Psoas muscle (tissue), 8 donors: ENCODE results near the gene DMWD. TPM values are rescaled to one million over a fixed set of nuclear protein-coding genes. Genes with fewer than 3 reads are reported as not detected.

Experiments used
- ATAC-seq, 4 donors: fragments of 200-7000 bp; cut with Tn5 transposase; one replicate each; pipeline ENCODE4 v1.9.1; 2020; ENCODE audit warnings: moderate library complexity in 3 of 4, mild to moderate bottlenecking in 2 of 4
- DNase-seq, 2 donors: peaks; one replicate each; pipeline ENCODE4 v3.0.0-alpha.2; 2020
- H3K27ac ChIP-seq: fragments of 200-600 bp; one replicate; pipeline ENCODE4 v1.8.0; 2022
- H3K27me3 ChIP-seq, 3 donors: fragments of 200-600 bp in 1 of 3; one replicate each; pipeline versions ENCODE4 v1.6.1 to v1.8.0; 2013 to 2022; ENCODE audit warnings: low read length in 2 of 3, mild to moderate bottlenecking in 2 of 3, moderate library complexity in 1 of 3; ENCODE audit not compliant: insufficient read depth in 3 of 3
- H3K36me3 ChIP-seq, 2 donors: fragments of 200-600 bp in 1 of 2; one replicate each; pipeline versions ENCODE4 v1.6.1 to v1.8.0; 2013 to 2022; ENCODE audit warnings: low read depth in 1 of 2, mild to moderate bottlenecking in 1 of 2, moderate library complexity in 1 of 2; ENCODE audit not compliant: insufficient read depth in 1 of 2
- H3K4me1 ChIP-seq: fragments of 200-600 bp; one replicate; pipeline ENCODE4 v1.8.0; 2022
- H3K4me3 ChIP-seq: fragments of 200-600 bp; one replicate; pipeline ENCODE4 v1.8.0; 2022; ENCODE audit warnings: mild to moderate bottlenecking
- H3K9me3 ChIP-seq: fragments of 200-600 bp; one replicate; pipeline ENCODE4 v1.8.0; 2022
- CTCF ChIP-seq: fragments of 200-600 bp; IDR thresholded peaks from one replicate; pipeline ENCODE4 v1.8.0; 2022; ENCODE audit warnings: antibody characterized with exemption
- whole genome bisulfite sequencing, 3 donors: extraction: QIAGEN DNeasy Blood & Tissue Kit; methylation state at CpG; one replicate each; pipeline versions ENCODE4 v1.1.6 to v1.1.7; 2013; 5-methylcytosine and 5-hydroxymethylcytosine counted together
- intact Hi-C, 2 donors: fragments of 100-400 bp; cut with DNase I; formaldehyde crosslinking; loops; one replicate each; pipeline versions ENCODE4 v1.11.0 to v1.14.2; 2022
- polyA plus RNA-seq, 3 donors: library from polyadenylated mRNA; stranded (reverse); fragments of 200-250 nt; gene quantifications; one replicate each; pipeline ENCODE4 v1.2.3, GENCODE V29; 2013
- total RNA-seq, 4 donors: library from RNA; stranded (reverse); fragmentation: NEBNext Ultra II Directional in 2 of 4; extraction: Animal tissue kit (Norgen Biotek cat#: 25700) in 2 of 4; gene quantifications; one replicate each; pipeline versions ENCODE4 v1.2.1 to v1.2.4, GENCODE V29; 2021 to 2023
- donor health status: healthy with polysubstance abuse.
- donor health status: DM: no; HTN: no; CAD: no; lungs with moderate emphysema.
- donor health status: Bipolar disorder and iron deficiency.
- donor health status: healthy.
- donor health status: DM: yes; HTN: yes; CAD: no.
- donor health status: DM: no; HTN: no; CAD: no.
- donor health status: DM: no; HTN: no; CAD: no.
- donor health status: DM: yes; HTN: yes; CAD: no.

The DMWD gene
- total and polyA plus RNA-seq, 7 donors, result 38.4 to 104 (median 54.3) TPM

GRCh38 chr19:45772130-45772840 is 20.4 kb downstream of the DMWD start:
- no peak for TF ChIP-seq CTCF
- H3K36me3 ChIP-seq, result peaks cover 0 to 51% of the 10 kb centered on the region in 2 donors
- H3K4me3 ChIP-seq, result no peak overlapping the region
- 76 to 85% (median 76%) methylated on average over 14 of the region's 14 CpGs for WGBS, 3 donors
- no peak for DNase-seq
- no peaks in the 10 kb centered on the region for H3K27me3 ChIP-seq
- H3K27ac ChIP-seq, result peak overlapping the region; percentile 95
- no peak for ATAC-seq
- H3K9me3 ChIP-seq, result no peaks in the 10 kb centered on the region
- intact Hi-C loops, result no loop called here
- H3K4me1 ChIP-seq, result peaks cover 9% of the 10 kb centered on the region

GRCh38 chr19:45771311-45771933 is 21.2 kb downstream of the DMWD start:
- DNase-seq, result no peak
- peak overlapping the region; percentile 87 for H3K4me3 ChIP-seq

DNA sequence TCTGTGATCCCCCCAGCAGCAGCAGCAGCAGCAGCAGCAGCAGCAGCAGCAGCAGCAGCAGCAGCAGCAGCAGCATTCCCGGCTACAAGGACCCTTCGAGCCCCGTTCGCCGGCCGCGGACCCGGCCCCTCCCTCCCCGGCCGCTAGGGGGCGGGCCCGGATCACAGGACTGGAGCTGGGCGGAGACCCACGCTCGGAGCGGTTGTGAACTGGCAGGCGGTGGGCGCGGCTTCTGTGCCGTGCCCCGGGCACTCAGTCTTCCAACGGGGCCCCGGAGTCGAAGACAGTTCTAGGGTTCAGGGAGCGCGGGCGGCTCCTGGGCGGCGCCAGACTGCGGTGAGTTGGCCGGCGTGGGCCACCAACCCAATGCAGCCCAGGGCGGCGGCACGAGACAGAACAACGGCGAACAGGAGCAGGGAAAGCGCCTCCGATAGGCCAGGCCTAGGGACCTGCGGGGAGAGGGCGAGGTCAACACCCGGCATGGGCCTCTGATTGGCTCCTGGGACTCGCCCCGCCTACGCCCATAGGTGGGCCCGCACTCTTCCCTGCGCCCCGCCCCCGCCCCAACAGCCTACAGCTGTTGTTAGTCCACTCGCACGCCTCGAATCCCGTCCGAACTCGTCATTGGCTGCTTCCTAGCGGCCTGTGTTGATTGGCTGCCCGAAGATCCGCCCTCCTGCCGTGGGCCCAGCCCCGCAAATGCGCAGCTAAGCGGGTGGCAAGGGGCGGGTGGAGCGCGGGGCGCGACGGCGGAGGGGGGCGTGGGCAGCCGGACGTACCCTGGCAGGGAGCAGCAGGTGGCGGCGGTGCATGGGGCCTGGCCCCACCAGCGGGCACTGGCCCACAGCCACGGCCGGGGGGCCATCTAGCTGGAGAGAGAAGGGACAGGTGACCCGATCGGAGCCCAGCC is 22.2 kb downstream of the DMWD start:
- Histone ChIP-seq H3K27ac (peak overlapping the region; percentile 95), H3K4me3 (peak overlapping the region; percentile 87), H3K4me1 (peaks cover 26% of the 10 kb centered on the region), H3K36me3 (peaks cover 0 to 44% of the 10 kb centered on the region in 2 donors), H3K27me3 (no peaks in the 10 kb centered on the region), H3K9me3 (no peaks in the 10 kb centered on the region)
- WGBS, 3 donors, result 0 to 3% (median 1%) methylated on average over 66 to 79 of the region's 79 CpGs
- peak; percentile 96 for TF ChIP-seq CTCF
- ATAC-seq (peak; percentile 75 to 80 (median 78)), DNase-seq (peak; percentile 98)
- intact Hi-C loops, result loop anchor here (1.0 to 2.0 kb wide), 2 partner anchors 28 to 29 kb away; no protein-coding TSS in a partner anchor

More at GRCh38 chr19:45771311-45771933, 21.2 kb downstream of the DMWD start:
- no peak for ATAC-seq
- Histone ChIP-seq H3K36me3 (peaks cover 0 to 42% of the 10 kb centered on the region in 2 donors), H3K4me1 (peaks cover 16% of the 10 kb centered on the region), H3K27me3 (no peaks in the 10 kb centered on the region), H3K27ac (peak overlapping the region; percentile 95), H3K9me3 (no peaks in the 10 kb centered on the region)
- 75 to 84% (median 83%) methylated on average over 38 to 46 of the region's 46 CpGs for WGBS, 3 donors
- intact Hi-C loops, result loop anchor here in 1 of 2 donors (2.0 kb wide), 1 partner anchor 27 kb away; no protein-coding TSS in a partner anchor
- TF ChIP-seq CTCF, result no peak

DNA sequence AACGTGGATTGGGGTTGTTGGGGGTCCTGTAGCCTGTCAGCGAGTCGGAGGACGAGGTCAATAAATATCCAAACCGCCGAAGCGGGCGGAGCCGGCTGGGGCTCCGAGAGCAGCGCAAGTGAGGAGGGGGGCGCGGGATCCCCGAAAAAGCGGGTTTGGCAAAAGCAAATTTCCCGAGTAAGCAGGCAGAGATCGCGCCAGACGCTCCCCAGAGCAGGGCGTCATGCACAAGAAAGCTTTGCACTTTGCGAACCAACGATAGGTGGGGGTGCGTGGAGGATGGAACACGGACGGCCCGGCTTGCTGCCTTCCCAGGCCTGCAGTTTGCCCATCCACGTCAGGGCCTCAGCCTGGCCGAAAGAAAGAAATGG is 22.8 kb downstream of the DMWD start:
- Histone ChIP-seq H3K36me3 (peaks cover 0 to 42% of the 10 kb centered on the region in 2 donors), H3K9me3 (no peaks in the 10 kb centered on the region), H3K27ac (peak overlapping the region; percentile 95), H3K4me1 (peaks cover 32% of the 10 kb centered on the region), H3K4me3 (peak overlapping the region; percentile 87), H3K27me3 (no peaks in the 10 kb centered on the region)
- ATAC-seq, result peak in 1 of 4 donors; percentile 10
- intact Hi-C loops, result loop anchor here (1.0 to 5.0 kb wide), 3 partner anchors 29 to 38 kb away; partner anchors contain the start of genes FBXO46 (in 1 of the 2) and MEIOSIN (in 1 of the 2)
- no peak for TF ChIP-seq CTCF
- DNase-seq, result peak in 1 of 2 donors; percentile 79
- WGBS, 3 donors, result 1% methylated on average over 27 to 28 of the region's 28 CpGs
